HL-60/S4 treated with phorbol 12-myristate 13-acetate at 8.2 ng/mL for 4 days and 3 days (cell line): Measurements from ENCODE around the gene CDHR2.

Experiments
- in situ Hi-C: fragments of 300-500 bp; cut with MboI; formaldehyde crosslinking; loops from 2 replicates; pipeline ENCODE4 v1.15.0; 2022; ENCODE audit warnings: low sequenced_read_pairs

Gene CDHR2

DNA sequence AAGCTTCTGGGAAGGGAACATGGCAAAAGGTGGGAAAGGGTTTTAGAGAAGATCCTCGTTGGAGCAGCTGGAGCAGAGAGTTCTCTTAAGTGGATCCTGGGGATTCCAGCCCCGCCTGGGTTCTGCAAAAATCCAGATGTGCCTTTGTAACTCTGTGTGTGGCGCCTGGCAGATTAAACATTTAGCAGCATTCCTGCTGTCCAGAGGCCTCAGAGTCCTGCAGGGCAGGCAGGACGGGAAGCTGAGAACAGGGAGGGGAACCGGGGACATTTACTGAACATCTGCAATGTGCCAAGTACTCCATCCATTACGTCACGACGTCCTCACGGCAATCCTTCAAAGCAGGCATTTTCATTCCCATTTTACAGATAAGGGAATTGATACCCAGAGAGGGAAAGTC is 87.3 kb downstream of the CDHR2 start:
- in situ Hi-C loops: no loop called here

DNA sequence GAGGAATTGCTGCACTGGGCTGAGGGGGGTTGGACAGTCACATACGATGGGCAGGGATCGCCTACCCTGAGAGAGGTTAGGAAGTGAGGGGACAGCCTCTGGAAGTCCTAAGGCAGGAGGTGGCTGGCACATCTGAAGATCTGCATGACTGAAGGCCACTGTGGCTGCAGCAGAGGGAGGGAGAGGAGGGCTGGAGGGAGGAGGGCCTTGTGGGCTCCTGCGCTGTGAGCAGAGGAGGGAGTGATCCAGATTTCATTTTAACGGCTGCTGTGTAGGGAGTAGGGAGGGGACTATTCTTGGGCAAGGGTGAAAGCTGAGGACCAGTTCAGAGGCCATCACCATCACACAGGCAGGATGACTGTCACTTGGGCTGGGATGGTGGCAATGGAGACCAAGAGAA is 88.4 kb downstream of the CDHR2 start:
- in situ Hi-C loops: no loop called here

DNA sequence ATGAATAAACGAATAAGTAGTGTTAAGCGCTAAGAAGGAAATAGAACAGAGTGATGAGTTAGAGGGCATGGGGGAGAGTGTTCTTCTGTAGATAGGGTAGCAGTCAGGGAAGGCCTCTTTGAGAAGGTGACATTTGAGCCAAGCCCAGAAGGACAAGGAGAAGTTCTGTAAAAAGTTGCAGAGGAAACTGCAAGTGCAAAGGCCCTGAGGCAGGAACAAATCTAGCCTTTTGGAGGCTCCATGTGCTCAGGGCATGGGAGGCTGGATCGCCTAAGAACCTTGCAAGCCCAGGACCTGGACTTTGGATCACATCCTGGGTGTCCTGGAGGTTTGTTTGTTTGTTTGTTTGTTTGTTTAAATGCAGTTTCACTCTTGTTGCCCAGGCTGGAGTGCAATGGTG is 89.3 kb downstream of the CDHR2 start:
- in situ Hi-C loops: no loop called here

DNA sequence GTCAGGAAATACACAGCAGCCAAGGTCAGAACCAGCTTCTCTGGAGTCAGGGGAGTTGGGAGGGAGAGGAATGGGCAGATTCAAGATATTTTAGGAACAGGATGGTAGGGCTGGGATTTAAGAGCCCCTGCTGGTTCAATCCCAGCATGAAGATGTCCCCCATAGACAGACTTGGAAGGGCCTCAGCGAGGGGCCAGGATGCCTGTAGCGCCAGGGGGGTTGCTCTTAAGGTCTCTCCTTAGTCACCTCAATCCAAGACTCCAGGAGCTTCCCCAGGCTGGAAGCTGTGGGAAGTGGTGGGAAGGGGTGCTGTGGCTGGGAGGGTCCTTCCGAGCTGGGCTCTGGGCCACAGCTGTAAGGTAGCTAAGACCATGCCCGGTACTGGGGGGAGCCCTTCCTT is 90.1 kb downstream of the CDHR2 start:
- in situ Hi-C loops: no loop called here

DNA sequence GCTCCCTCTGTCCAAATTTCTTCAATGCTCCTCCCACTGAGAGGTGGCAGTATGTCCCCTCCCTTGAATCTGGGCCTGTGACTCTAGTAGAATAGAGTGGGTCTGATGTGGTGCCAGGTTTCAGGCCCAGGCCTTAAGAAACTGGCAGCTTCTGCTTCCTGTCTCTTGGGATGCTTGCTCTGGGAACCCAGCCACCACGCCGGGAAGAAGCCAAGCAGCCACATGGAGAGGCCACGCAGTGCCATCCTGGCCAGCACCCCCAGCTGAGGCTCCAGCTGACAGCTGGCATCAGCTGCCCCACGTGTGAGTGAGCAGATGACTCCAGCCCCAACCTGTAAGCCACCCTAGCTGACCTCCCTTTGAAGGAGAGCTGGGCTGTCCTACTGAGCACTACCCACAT is 90.8 kb downstream of the CDHR2 start:
- in situ Hi-C loops: no loop called here

DNA sequence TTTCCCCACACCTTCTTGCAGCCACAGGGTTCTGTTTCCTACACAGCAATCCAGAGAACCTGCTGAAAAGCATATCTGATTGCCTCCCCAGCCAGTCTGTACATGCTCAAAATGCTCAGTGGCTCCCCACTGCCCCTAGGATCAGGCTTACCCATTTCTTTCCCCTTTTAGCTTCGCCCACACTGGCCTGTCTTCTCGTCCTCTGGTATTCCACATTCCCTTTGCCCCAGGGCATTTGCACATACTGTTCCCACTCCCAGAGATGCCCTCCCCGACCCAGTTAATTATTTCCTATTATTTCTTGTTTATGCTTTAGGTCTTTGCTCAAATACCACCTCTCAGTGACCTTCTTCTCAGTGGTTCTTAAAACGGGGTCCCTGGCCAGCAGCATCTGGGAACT is 91.5 kb downstream of the CDHR2 start:
- in situ Hi-C loops: no loop called here

DNA sequence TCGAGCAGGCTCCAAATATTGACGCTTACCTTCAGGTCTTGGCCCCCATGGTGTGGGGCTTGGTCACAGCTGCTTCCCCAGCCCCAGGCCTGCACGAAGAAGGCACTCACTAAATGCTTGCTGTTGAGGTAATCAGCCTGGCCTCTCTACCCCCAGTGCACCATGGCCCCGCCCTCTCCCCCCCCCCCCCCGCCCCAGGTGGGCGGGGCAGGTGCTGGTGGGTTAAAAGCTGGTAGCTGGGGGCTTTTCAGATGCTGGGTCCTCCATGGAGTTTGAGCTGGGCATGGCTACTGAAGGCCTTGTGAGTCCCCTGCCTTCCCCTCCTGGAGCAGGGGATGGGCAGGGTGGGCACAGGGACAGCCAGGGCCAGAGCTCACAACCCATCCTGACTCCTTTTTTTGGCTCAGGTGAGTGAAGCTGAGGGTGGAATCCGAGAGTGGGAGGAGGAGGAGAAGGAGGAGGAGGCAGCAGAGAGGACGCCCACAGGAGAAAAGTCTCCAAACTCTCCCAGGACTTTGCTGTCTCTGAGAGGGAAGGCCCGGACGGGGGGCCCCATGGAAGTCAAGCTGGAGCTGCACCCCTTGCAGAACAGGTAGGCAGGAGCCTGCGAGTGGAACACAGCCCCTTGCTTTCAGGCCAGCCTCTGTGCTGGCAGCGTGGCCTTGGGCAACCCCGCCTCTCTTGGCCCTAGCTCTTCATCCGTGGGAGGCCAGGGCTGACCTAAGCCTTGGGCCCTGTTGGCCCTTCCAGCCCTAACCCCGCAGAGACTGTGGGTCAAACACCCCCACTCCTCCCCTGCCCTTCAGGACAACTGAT is 93.7 kb downstream of the CDHR2 start:
- in situ Hi-C loops: no loop called here

DNA sequence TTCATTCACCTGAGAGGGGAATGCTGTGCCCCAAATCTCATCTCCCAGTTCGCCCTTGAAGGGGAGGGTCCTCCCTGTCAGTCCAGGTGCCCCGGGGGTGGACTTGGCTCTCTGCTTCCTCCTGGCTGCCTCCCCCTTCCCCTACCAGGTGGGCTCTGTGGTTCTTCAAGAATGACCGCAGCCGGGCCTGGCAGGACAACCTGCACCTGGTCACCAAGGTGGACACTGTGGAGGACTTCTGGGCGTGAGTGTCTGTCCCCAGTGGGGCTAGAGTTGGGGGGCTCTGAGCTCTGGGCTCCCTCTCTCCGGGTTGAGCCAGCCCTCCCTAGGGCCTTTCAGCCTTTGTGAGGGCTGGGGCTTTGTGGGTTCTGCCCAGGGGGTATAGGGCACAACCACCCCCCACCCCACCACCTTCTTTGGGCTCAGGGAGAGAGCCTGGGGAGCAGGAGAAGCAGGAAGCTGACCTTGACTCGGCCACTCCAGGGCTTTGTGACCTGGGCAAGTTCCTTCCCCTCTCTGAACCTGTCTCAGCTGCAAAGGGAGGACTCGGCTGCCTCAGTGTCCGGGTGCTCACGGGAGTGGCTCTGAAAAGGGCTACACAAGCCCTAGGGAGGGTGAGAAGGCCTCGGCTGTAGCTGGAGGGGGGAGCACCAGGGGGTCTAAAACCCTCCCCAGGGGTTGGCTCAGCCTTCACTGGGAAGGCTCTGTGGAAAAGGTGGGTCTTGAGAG is 94.5 kb downstream of the CDHR2 start:
- in situ Hi-C loops: no loop called here

DNA sequence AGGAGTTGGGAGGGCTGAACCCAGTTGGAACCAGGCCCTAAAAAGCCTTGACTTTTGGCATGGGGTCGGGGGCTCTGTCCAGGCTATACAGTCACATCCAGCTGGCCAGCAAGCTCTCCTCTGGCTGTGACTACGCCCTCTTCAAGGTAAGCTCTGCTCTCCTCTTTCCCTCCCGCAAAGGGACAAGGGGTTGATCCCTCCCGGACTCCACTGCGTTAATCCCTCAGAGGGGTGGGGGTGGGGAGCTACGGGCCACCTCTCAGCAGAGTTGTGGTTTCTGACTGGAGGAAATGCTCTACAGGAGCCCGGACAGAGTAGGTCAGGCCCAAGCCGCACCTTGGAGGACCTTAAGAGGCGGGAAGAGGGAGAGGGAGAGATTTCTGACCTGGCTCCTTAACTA is 95.2 kb downstream of the CDHR2 start:
- in situ Hi-C loops: no loop called here

DNA sequence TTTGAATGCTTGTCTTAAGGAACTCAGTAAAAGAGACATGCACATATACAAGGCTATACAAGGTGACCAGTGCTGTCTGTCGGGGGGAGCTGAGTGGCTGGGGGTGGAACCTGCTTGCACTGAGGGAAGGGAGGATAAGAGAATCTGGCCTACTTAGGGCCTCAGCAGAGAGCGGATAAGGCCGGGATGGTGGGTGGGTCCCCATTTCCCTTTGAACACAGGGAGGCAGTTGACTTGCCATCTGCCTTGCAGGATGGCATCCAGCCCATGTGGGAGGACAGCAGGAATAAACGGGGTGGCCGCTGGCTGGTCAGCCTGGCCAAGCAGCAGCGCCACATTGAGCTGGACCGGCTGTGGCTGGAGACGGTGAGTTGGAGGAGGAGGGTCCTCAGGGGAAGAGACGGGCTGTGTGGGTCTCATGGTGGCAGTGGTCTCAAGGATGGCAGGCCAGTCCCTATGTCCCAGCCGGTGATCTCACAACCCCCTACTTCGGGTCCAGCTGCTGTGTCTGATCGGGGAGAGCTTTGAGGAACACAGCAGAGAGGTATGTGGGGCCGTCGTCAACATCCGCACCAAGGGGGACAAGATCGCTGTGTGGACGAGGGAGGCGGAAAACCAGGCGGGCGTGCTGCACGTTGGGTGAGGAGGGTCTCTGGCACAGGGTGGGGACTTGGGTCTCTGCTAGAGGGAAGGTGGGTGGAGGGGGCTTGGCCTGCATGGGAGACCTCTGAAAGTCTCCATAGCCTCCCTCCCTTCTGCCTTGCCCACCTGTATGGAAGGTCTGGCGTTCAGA is 95.9 kb downstream of the CDHR2 start:
- in situ Hi-C loops: no loop called here
